Stimulated activated CD4-positive, alpha-beta T cell treated with anti-CD3 and anti-CD28 coated beads, Interleukin-2, amount 100 ng/mL, for 48 hours (primary cell): ENCODE results near the gene EPN1.
"Not testable (repeated sequence)": the region's sequence is repeated elsewhere in the genome, so short reads cannot be mapped to it uniquely, and the experiment has no call there.

Experiments
- DNase-seq, 2 donors: peaks; one replicate each; pipeline ENCODE4 v3.0.0-alpha.2; 2020

The EPN1 gene

GRCh38 chr19:55694656-55695491 lies 19.8 kb downstream of the EPN1 start:
- no peak for DNase-seq

GRCh38 chr19:55695511-55696290 lies 20.7 kb downstream of the EPN1 start:
- DNase-seq: no peak

- no peak for DNase-seq
These were observed 21.5 kb downstream of the EPN1 start for GRCh38 chr19:55696301-55697068.

GRCh38 chr19:55697069-55697440 lies 22.0 kb downstream of the EPN1 start:
- DNase-seq: no peak

- no peak for DNase-seq
These were observed 22.7 kb downstream of the EPN1 start for GRCh38 chr19:55697698-55698097.

- DNase-seq: no peak
These were observed 23.2 kb downstream of the EPN1 start for GRCh38 chr19:55698256-55698655.

- no peak for DNase-seq
These were observed 24.2 kb downstream of the EPN1 start for GRCh38 chr19:55699221-55699620.

GRCh38 chr19:55700813-55701212 lies 25.8 kb downstream of the EPN1 start:
- no peak for DNase-seq

- no peak for DNase-seq
These were observed 27.2 kb downstream of the EPN1 start for GRCh38 chr19:55702131-55702627.

GRCh38 chr19:55703790-55704215 lies 28.8 kb downstream of the EPN1 start:
- DNase-seq: peak; percentile 49 to 59

- no peak for DNase-seq
These were observed 29.6 kb downstream of the EPN1 start for GRCh38 chr19:55704494-55705245.

- no peak for DNase-seq
These were observed 30.9 kb downstream of the EPN1 start for GRCh38 chr19:55705972-55706371.

- no peak for DNase-seq
These were observed 36.7 kb downstream of the EPN1 start for GRCh38 chr19:55711719-55712118.

GRCh38 chr19:55712804-55713631 lies 38.0 kb downstream of the EPN1 start:
- no peak for DNase-seq

GRCh38 chr19:55716531-55716930 lies 41.5 kb downstream of the EPN1 start:
- DNase-seq: no peak

GRCh38 chr19:55717251-55717650 lies 42.2 kb downstream of the EPN1 start:
- no peak for DNase-seq

GRCh38 chr19:55717879-55718711 lies 43.1 kb downstream of the EPN1 start:
- DNase-seq: not testable (repeated sequence)

- no peak for DNase-seq
These were observed 45.3 kb downstream of the EPN1 start for GRCh38 chr19:55720214-55720746.

GRCh38 chr19:55720801-55721200 lies 45.8 kb downstream of the EPN1 start:
- no peak for DNase-seq

GRCh38 chr19:55723491-55723890 lies 48.5 kb downstream of the EPN1 start:
- DNase-seq: no peak
